GM19099 (cell line): ENCODE measurements around the gene FSCN2.

Source experiments
- POLR2A ChIP-seq: IDR thresholded peaks from 3 replicates; pipeline ENCODE4 v1.6.1; 2011; ENCODE audit warnings: low read depth; ENCODE audit not compliant: insufficient read length; ENCODE audit errors: extremely low read depth

Gene FSCN2

GRCh38 chr17:81524039-81524864 lies 3.9 kb upstream of the FSCN2 start:
- no peak for TF ChIP-seq POLR2A

DNA sequence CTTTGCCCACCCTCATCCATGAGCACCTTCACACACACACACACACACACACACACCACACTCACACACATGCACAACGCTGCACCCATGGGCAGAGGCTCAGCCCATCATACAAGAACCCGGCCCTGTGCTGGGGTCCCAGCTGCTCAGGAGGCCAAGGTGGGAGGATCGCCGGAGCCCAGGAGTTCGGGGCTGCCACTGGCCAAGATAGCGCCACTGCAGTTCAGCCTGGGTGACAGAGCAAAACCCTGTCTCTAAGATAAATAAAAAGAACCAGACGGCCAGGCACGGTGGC lies 3.4 kb upstream of the FSCN2 start:
- no peak for TF ChIP-seq POLR2A

GRCh38 chr17:81526662-81527571 lies 1.3 kb upstream of the FSCN2 start:
- no peak for TF ChIP-seq POLR2A

DNA sequence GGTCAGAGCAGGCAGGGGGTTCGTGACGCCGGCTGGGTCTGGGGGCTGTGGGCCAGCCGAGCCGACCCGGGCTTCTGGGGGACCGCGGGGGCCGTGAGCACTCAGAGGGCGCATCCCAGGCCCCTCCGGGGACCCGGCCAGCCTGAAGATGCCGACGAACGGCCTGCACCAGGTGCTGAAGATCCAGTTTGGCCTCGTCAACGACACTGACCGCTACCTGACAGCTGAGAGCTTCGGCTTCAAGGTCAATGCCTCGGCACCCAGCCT lies 140 bp downstream of the FSCN2 start:
- no peak for TF ChIP-seq POLR2A

GRCh38 chr17:81528651-81529436 lies 667 bp downstream of the FSCN2 start:
- TF ChIP-seq POLR2A: no peak

GRCh38 chr17:81529437-81529803 lies 1.2 kb downstream of the FSCN2 start:
- TF ChIP-seq POLR2A: no peak

DNA sequence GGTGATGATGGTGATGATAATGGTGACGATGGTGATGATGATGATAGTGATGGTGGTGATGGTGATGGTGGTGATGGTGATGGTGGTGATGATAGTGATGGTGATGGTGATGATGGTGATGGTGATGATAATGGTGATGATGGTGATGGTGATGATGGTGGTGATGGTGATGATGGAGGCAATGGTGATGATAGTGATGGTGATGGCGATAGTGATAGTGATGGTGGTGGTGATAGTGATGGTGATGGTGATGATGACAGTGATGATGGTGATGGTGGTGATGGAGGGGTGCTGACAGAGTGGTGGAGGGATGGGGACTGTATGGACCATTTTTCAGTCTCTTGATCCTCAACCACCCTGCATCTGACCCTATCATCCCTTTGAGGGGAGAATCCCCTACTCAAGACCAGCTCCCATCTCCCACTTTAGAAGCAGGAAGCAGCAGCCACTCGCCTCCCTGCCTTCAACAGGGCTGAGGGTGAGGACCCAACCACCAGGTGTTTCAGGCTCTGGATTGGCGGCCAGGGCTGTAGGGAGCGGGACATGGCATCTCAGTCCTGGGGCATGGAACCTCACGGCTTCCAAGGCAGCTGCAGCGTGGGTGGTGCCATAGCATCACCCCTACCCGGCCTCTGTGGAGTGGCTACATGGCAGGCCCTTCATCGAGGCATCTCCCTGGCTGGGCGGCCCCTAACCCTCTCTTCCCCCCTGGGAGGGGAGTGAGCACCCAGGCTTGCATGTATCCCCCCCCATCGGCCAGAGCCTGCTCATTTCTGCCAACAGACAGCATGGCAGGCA lies 4.5 kb downstream of the FSCN2 start:
- TF ChIP-seq POLR2A: no peak

DNA sequence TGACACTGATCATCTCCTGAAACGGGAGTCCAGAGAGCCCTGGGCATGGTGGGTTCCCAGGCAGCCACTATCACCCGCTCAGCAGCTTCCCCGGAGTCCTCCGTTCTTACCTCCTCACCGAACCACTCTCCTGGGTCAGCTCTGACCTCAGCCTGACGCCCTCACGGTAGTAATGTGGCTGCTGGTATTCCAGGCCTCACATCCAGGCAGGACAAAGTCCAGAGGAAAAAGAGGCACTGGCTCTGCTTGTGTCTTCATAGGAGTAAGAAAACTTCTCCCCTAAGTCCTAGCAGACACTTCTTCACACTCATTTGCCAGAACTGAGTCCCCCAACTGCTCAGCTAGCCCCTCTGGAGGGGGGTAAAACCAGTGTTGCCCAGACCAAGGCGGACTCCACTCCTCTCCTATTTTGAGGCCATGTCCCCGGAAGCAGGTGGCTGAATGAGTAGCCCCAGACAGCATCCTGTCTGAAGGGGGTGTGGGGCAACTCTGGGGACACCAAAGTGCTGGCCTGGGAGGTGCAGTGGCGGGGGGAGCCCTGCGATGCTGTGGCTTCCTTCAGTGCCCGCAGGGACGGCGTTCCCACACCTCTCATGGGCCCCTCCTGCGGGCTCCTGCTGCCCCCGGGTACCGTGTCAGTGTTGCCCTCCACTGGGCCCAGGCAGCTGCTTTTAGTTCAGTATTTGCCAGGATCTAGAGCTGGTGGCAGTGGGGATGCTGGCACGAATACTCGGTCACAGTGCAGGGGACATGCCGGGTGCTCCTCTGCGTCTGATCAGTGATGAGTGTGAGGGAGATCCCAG lies 5.4 kb downstream of the FSCN2 start:
- no peak for TF ChIP-seq POLR2A

GRCh38 chr17:81534157-81535006 lies 6.2 kb downstream of the FSCN2 start:
- no peak for TF ChIP-seq POLR2A

DNA sequence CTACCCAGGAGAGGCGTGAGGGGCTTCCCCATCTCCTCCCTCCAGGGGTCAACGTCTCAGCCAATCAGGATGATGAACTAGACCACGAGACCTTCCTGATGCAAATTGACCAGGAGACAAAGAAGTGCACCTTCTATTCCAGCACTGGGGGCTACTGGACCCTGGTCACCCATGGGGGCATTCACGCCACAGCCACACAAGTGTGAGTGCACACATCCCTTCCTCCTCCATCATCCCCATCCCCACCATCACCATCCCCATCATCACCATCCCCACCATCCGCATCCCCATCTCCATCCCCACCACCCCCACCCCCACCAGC lies 6.8 kb downstream of the FSCN2 start:
- TF ChIP-seq POLR2A: no peak

DNA sequence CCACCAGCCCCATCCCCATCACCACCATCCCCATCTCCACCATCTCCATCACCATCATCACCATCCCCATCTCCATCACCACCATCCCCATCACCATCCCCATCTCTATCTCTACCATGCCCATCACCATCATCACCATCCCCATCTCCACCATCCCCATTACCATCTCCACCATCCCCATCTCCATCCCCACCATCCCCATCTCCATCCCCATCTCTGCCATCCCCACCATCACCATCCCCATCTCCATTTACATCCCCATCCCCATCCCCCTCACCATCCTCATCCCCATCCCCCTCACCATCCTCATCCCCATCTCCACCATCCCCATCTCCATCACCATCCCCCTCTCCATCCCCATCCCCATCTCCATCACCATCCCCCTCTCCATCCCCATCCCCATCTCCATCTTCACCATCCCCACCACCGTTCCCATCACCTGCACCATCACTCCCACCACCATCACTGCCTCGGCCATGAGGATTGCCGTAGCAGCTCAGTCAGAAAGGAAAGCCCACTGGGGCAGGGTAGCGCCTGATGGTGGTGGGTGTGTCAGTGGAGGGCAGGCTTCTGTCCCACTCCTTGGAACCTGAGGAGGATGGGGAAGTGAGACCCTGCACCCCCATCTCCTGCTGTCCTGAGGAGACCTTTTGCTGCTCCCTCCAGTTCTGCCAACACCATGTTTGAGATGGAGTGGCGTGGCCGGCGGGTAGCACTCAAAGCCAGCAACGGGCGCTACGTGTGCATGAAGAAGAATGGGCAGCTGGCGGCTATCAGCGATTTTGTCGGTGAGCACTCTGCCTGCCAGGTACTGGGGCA lies 7.5 kb downstream of the FSCN2 start:
- TF ChIP-seq POLR2A: no peak
